HL-60 (cell line): Measurements from ENCODE around the gene HPD.
"Not testable (repeated sequence)": the region's sequence is repeated elsewhere in the genome, so short reads cannot be mapped to it uniquely, and the experiment has no call there.

ENCODE experiments used
- DNase-seq, 2 experiments: peaks; one replicate each; pipeline ENCODE4 v3.0.0-alpha.2; 2010 to 2020; ENCODE audit warnings: low read depth in 1 of 2, low spot score in 1 of 2
- H3K27ac ChIP-seq: fragments of 250-450 bp; sonication (Bioruptor Pico); replicated peaks from 2 replicates; pipeline ENCODE4 v1.5.1; 2020; ENCODE audit warnings: mild to moderate bottlenecking, moderate library complexity
- H3K27me3 ChIP-seq: fragments of 250-450 bp; sonication (Bioruptor Pico); 2 replicates; pipeline ENCODE4 v1.5.1; 2021; ENCODE audit warnings: mild to moderate bottlenecking, moderate library complexity; ENCODE audit not compliant: insufficient read depth, poor library complexity, severe bottlenecking
- H3K4me3 ChIP-seq: replicated peaks from 2 replicates; pipeline ENCODE4 v1.5.1; 2011; ENCODE audit warnings: mild to moderate bottlenecking, control low read depth, low read length; ENCODE audit not compliant: insufficient read depth
- GABPA ChIP-seq: IDR thresholded peaks from 2 replicates; pipeline ENCODE4 v1.6.1; 2012; ENCODE audit warnings: low read depth
- POLR2AphosphoS5 ChIP-seq: IDR thresholded peaks from 2 replicates; pipeline ENCODE4 v1.6.1; 2012; ENCODE audit warnings: low read depth
- SPI1 ChIP-seq: IDR thresholded peaks from 2 replicates; pipeline ENCODE4 v1.6.1; 2012; ENCODE audit warnings: low read depth, mild to moderate bottlenecking, borderline replicate concordance
- TF ChIP-seq, protein P1 (sequence below): IDR thresholded peaks from 2 replicates; pipeline ENCODE4 v1.6.1; 2012; ENCODE audit warnings: low read depth; ENCODE audit not compliant: insufficient replicate concordance
- TF ChIP-seq, protein P2 (sequence below): IDR thresholded peaks from one replicate; pipeline ENCODE4 v1.5.1; 2011; ENCODE audit warnings: low read length, control low read depth, inconsistent platforms; ENCODE audit not compliant: insufficient read depth

Gene HPD

GRCh38 chr12:121792607-121793439, 65.8 kb downstream of the HPD start:
- Histone ChIP-seq H3K27ac (peak overlapping the region; percentile 85), H3K27me3 (no peaks in the 10 kb centered on the region), H3K4me3 (peak overlapping the region; percentile 85)
- peak in 1 of 2 experiments; percentile 64 for DNase-seq
- TF ChIP-seq SPI1 (no peak), POLR2AphosphoS5 (no peak), GABPA (no peak)
- TF ChIP-seq, protein P1, sequence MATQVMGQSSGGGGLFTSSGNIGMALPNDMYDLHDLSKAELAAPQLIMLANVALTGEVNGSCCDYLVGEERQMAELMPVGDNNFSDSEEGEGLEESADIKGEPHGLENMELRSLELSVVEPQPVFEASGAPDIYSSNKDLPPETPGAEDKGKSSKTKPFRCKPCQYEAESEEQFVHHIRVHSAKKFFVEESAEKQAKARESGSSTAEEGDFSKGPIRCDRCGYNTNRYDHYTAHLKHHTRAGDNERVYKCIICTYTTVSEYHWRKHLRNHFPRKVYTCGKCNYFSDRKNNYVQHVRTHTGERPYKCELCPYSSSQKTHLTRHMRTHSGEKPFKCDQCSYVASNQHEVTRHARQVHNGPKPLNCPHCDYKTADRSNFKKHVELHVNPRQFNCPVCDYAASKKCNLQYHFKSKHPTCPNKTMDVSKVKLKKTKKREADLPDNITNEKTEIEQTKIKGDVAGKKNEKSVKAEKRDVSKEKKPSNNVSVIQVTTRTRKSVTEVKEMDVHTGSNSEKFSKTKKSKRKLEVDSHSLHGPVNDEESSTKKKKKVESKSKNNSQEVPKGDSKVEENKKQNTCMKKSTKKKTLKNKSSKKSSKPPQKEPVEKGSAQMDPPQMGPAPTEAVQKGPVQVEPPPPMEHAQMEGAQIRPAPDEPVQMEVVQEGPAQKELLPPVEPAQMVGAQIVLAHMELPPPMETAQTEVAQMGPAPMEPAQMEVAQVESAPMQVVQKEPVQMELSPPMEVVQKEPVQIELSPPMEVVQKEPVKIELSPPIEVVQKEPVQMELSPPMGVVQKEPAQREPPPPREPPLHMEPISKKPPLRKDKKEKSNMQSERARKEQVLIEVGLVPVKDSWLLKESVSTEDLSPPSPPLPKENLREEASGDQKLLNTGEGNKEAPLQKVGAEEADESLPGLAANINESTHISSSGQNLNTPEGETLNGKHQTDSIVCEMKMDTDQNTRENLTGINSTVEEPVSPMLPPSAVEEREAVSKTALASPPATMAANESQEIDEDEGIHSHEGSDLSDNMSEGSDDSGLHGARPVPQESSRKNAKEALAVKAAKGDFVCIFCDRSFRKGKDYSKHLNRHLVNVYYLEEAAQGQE, result no peak
- TF ChIP-seq, protein P2, sequence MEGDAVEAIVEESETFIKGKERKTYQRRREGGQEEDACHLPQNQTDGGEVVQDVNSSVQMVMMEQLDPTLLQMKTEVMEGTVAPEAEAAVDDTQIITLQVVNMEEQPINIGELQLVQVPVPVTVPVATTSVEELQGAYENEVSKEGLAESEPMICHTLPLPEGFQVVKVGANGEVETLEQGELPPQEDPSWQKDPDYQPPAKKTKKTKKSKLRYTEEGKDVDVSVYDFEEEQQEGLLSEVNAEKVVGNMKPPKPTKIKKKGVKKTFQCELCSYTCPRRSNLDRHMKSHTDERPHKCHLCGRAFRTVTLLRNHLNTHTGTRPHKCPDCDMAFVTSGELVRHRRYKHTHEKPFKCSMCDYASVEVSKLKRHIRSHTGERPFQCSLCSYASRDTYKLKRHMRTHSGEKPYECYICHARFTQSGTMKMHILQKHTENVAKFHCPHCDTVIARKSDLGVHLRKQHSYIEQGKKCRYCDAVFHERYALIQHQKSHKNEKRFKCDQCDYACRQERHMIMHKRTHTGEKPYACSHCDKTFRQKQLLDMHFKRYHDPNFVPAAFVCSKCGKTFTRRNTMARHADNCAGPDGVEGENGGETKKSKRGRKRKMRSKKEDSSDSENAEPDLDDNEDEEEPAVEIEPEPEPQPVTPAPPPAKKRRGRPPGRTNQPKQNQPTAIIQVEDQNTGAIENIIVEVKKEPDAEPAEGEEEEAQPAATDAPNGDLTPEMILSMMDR, result no peak

GRCh38 chr12:121791671-121792551, 66.7 kb downstream of the HPD start:
- Histone ChIP-seq H3K4me3 (peak overlapping the region; percentile 85), H3K27ac (peak overlapping the region; percentile 85), H3K27me3 (no peaks in the 10 kb centered on the region)
- TF ChIP-seq, protein P1, result no peak
- TF ChIP-seq, protein P2, result no peak
- no peak for TF ChIP-seq POLR2AphosphoS5
- no peak for TF ChIP-seq GABPA
- no peak for TF ChIP-seq SPI1
- peak in 1 of 2 experiments; percentile 45 for DNase-seq

- not testable (repeated sequence) for H3K4me3 ChIP-seq, H3K27me3 ChIP-seq, DNase-seq
- H3K27ac ChIP-seq, result peak overlapping the region; percentile 91
Observed at GRCh38 chr12:121790785-121791184, 67.9 kb downstream of the HPD start.
